ENCODE results near the gene PHC1.

PHC1 gene

GRCh38 chr12:8950702-8951478 lies 36.6 kb downstream of the PHC1 start:
- DNase-seq: no peak

DNA sequence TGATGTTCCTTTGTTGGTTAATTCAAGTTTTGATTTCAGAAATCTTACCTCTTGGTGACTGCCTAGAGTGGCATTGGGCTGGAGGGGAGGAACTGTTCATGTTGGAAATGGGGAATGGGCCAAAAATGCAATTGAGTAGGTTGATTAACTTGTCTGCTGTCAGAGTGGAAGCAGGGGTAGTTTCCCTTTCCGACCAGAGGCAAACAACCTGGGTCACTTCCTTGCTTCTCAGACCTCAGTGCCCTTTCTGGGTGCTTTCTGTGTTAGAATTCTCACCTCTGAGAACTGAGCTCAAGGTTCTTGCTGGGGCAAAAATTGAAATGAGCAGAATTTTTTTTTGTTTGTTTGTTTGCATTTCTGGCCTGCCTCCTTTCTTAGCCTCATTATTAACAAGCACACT lies 37.4 kb downstream of the PHC1 start:
- no peak for DNase-seq

DNA sequence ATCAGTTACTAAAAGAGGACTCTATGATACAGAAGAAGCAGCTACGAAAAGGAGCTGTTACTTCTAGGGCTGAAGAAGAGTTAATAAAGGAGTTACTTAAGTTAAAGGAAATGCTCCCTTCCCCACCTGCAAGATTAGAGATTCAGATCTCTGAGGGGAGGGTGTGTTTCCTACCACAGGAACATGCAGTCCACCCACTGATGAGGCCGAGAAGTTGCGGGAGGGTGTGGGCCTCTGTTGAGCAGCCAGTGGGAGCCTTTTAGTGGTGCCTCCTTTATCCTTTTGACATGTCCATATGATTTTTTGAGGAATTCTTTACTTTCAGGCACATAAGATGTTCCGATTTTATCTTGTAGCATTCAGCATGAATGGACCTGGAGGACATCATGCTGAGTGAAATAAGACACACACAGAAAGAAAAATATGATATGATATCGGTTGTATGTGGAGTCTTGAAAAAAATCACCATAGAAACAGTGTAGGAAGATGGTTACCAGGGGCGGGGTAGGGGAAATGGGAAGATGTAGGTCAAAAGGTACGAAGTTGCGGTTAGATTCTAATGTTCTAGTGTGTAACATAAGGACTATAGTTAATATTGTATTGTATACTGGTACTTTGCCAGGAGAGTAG lies 39.6 kb downstream of the PHC1 start:
- DNase-seq: peak; percentile 69

DNA sequence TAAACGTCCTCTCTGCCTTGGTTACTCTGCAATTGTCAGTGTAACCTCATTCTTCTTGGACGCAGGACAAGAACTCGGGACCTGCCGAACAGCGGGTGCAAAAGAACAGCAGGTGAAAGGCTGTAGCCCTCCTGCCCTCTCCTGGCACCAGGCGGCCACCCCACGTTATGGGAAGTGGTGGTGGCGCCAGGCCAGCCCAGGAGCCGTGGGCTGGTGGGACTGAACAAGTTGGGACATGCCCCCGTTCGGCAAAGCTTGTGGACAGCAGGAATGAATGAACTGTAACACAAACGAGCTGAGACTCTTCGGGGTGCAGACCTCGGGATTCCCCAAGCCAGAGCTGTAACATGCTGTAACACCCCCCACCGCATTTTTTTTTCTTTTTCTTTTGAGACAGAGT lies 41.8 kb downstream of the PHC1 start:
- no peak for DNase-seq

DNA sequence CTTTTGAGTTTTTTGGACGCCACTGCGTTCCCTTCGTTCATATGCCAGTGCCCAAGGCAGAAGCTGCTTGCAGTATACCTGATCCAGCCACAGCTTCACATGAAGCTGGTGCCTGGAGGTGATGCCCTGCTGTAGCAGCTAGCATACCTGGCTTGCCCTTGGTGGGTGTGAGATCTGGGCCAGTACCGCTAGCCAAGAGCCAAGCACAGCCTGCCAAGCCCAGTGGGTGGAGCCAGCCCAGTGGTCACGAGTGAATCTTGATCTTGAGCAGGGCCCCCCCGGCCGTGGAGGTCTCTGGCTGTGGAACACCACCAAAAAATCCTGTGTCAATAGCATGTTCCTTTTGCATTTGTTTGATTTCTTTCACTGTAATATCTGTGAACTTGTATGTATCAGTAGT lies 42.5 kb downstream of the PHC1 start:
- no peak for DNase-seq

GRCh38 chr12:8957561-8957960 lies 43.3 kb downstream of the PHC1 start:
- DNase-seq: no peak

DNA sequence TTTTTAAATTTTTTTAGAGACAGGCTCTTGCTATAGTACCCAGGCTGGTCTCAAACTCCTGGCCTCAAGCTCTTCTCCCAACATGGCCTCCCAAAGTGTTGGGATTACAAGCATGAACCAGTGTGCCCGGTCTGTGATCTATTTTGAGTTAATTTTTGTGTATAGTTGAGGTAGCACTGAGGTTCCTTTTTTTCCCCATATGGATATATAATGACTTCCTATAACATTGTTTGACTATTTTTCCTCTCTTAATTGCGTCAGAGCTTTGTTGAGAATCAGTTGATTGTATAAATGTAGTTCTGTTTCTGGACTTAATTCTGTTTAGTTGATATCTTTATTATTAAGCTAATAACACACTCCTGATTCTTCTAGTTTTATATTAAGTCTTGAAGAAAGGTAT lies 43.8 kb downstream of the PHC1 start:
- DNase-seq: no peak

- no peak for DNase-seq
These were observed 45.9 kb downstream of the PHC1 start for GRCh38 chr12:8960176-8960575.

- no peak for DNase-seq
These were observed 54.5 kb downstream of the PHC1 start for GRCh38 chr12:8968761-8969160.

DNA sequence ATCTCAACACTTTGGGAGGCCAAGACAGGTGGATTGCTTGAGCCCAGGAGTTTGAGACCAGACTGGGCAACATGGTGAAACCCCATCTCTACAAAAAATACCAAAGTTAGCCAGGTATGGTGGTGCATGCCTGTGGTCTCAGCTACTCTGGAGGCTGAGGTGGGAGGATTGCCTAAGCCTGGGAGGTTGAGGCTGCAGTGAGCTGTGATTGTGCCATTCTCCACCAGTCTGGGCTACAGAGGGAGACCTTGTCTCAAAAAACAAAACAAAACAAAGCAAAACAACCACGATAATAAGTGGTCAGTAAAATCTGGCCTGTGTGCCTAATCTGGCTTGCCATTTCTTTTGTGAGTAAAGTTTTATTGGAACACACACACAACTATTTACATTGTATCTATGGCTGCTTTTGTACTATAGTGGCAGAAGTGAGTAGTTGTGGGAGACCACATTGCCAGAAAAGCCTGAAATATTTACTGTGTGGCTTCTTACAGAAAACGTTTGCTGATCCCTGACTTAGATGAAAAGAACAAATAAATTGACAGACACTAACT lies 55.6 kb downstream of the PHC1 start:
- DNase-seq: no peak

GRCh38 chr12:8970432-8970831 lies 56.1 kb downstream of the PHC1 start:
- DNase-seq: no peak

DNA sequence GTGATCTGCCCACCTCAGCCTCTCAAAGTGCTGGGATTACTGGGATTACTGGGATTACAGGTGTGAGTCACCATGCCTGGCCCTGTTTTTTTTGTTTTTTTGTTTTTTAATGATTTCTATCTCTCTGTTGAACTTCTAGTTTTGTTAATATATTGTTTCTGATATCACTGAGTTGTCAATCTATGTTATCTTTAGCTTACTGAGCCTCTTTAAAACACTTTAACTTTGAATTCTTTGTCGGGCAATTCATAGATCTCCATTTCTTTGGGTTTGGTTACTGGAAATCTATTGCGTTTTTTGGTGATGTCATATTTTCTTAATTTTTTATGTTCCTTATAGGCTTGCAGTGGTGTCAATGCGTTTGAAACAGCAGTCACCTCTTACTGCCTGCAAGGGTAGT lies 65.8 kb downstream of the PHC1 start:
- no peak for DNase-seq

DNA sequence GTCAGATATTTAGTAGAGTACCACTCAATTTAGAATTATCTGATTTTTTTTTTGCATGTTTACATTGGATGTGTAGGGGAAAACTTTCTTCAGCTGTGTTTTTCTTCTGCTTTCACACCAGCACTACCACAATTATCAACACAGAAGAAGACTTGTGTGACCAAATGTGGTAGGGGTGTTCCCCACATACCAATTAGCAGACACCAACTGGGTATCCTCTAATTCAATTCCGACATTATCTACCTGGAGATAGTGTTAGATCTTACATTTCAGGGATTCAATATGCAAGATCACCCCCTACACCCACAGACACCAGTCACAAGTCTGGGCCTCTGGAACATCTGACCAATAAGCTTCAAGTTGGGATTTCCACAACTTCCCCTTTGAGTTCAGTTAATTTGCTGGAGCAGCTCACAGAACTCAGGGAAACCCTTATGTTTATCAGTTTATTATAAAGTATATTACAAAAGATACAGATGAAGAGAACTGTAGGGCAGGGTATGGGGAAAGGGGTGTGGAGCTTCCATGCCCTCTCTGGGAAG lies 71.0 kb downstream of the PHC1 start:
- DNase-seq: no peak

DNA sequence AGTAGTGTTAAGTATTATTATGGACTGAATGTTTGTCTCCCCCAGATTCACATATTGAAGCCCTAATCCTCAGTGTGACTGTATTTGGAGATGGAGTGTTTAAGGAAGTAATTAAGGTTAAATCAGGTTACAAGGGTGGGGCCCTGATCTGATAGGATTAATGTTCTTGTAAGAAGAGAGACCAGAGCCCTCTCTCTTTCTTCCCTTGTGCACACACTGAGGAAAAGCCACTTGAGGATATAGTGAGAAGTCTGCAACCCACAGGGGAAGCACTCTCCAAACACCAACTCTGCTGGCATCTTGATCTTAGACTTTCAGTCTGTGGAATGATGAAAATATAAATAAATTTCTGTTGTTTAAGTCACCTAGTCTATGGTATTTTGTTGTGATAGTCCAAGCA lies 72.9 kb downstream of the PHC1 start:
- DNase-seq: no peak

- DNase-seq: no peak
These were observed 73.4 kb downstream of the PHC1 start for GRCh38 chr12:8987685-8988084.

DNA sequence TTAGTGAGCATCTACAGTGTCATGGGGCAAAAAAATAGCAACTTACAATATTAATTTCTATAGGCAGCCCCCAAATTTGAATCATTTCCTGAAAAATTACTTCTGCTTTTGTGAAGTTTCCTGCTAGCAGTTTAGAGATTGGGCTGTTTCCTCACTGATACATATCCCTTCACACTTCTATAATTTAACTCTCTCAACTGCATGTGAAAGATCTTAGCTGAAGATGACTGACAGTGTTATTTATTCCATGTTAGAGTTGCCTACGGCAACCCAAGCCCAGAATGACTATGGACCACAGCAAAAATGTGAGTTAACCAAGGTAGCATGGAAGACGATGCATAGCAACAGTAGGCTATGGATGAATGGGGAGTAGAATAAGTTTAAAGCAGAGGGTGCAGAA lies 75.1 kb downstream of the PHC1 start, which contains the start of gene KLRG1:
Gene KLRG1, plus strand, starts transcription at position 134 of the 400 bp plus-strand sequence. Its CDS starts 90 bp downstream, at position 224.
- DNase-seq: no peak
